ENCODE results near the gene ANKRD31.

Gene ANKRD31

GRCh38 chr5:75236322-75237316, at the start of gene ANKRD31:
ANKRD31 (minus strand) TSS chr5:75236878; CDS start chr5:75236686, 192 bp downstream.
- intact Hi-C loops (cut with DNase I; ENCODE audit: low total_unique reads), result loop anchor here (5.0 to 10.0 kb wide), 3 partner anchors 101 to 446 kb away; partner anchors contain the start of genes GCNT4 and HMGCR

GRCh38 chr5:75286211-75286773, 49.6 kb upstream of the ANKRD31 start:
- DNase-seq, result no peak
- H3K9me3 ChIP-seq, result no peaks in the 10 kb centered on the region
- no peak overlapping the region for H3K4me3 ChIP-seq
- no peaks in the 10 kb centered on the region for H3K27me3 ChIP-seq
- no peak for TF ChIP-seq CTCF (IDR thresholded peaks at IDR 0.05)
- H3K4me1 ChIP-seq, result no peaks in the 10 kb centered on the region
- no peak overlapping the region for H3K27ac ChIP-seq
- no peaks in the 10 kb centered on the region for H3K36me3 ChIP-seq
- intact Hi-C loops (cut with DNase I; ENCODE audit: low total_unique reads), result no loop called here

More at GRCh38 chr5:75236322-75237316, at the start of gene ANKRD31:
- TF ChIP-seq CTCF (IDR thresholded peaks at IDR 0.05), result peak; percentile 87 to 88
- Histone ChIP-seq H3K9me3 (no peaks in the 10 kb centered on the region), H3K27me3 (no peaks in the 10 kb centered on the region), H3K36me3 (no peaks in the 10 kb centered on the region), H3K27ac (peak within 1 kb of the TSS; percentile 73 to 74), H3K4me3 (peak within 1 kb of the TSS; percentile 60 to 75), H3K4me1 (peaks cover 0 to 7% (median 0%) of the 10 kb centered on the region in 4 donors)
- peak; percentile 68 to 90 for DNase-seq

- Histone ChIP-seq H3K27me3 (no peaks in the 10 kb centered on the region), H3K4me3 (no peak overlapping the region), H3K4me1 (no peaks in the 10 kb centered on the region), H3K36me3 (no peaks in the 10 kb centered on the region), H3K27ac (no peak overlapping the region), H3K9me3 (no peaks in the 10 kb centered on the region)
- DNase-seq, result no peak
- TF ChIP-seq CTCF (IDR thresholded peaks at IDR 0.05), result no peak
- intact Hi-C loops (cut with DNase I; ENCODE audit: low total_unique reads), result no loop called here
Measured at GRCh38 chr5:75282581-75282980, 45.9 kb upstream of the ANKRD31 start.

- intact Hi-C loops (cut with DNase I; ENCODE audit: low total_unique reads), result no loop called here
- Histone ChIP-seq H3K4me3 (no peak overlapping the region), H3K27me3 (no peaks in the 10 kb centered on the region), H3K36me3 (no peaks in the 10 kb centered on the region), H3K9me3 (no peaks in the 10 kb centered on the region), H3K27ac (no peak overlapping the region), H3K4me1 (no peaks in the 10 kb centered on the region)
- DNase-seq, result no peak
- no peak for TF ChIP-seq CTCF (IDR thresholded peaks at IDR 0.05)
Measured at GRCh38 chr5:75281716-75282465, 45.2 kb upstream of the ANKRD31 start.

GRCh38 chr5:75279321-75279720, 42.6 kb upstream of the ANKRD31 start:
- Histone ChIP-seq H3K4me3 (no peak overlapping the region), H3K36me3 (no peaks in the 10 kb centered on the region), H3K9me3 (no peaks in the 10 kb centered on the region), H3K27me3 (no peaks in the 10 kb centered on the region), H3K4me1 (no peaks in the 10 kb centered on the region), H3K27ac (no peak overlapping the region)
- TF ChIP-seq CTCF (IDR thresholded peaks at IDR 0.05), result no peak
- no peak for DNase-seq
- intact Hi-C loops (cut with DNase I; ENCODE audit: low total_unique reads), result no loop called here
